NCI-H1105 (cell line): ENCODE measurements around the gene CLEC18B.
"Not testable (repeated sequence)": the region's sequence is repeated elsewhere in the genome, so short reads cannot be mapped to it uniquely, and the experiment has no call there.

Source experiments
- DNase-seq: peaks from one replicate; lab custom pipeline; 2025; lab: John Stamatoyannopoulos, UW

The CLEC18B gene

GRCh38 chr16:74443624-74444346 is 22.5 kb upstream of the CLEC18B start:
- DNase-seq: not testable (repeated sequence)

GRCh38 chr16:74439685-74440084 is 18.4 kb upstream of the CLEC18B start:
- DNase-seq: no peak

GRCh38 chr16:74438492-74438979 is 17.3 kb upstream of the CLEC18B start:
- no peak for DNase-seq

GRCh38 chr16:74431516-74431915 is 10.2 kb upstream of the CLEC18B start:
- no peak for DNase-seq

- DNase-seq: not testable (repeated sequence)
Observed at GRCh38 chr16:74430036-74430712, 8.9 kb upstream of the CLEC18B start.

GRCh38 chr16:74428493-74428892 is 7.2 kb upstream of the CLEC18B start:
- DNase-seq: not testable (repeated sequence)

- DNase-seq: not testable (repeated sequence)
Observed at GRCh38 chr16:74425751-74426150, 4.5 kb upstream of the CLEC18B start.

GRCh38 chr16:74423721-74424120 is 2.4 kb upstream of the CLEC18B start:
- DNase-seq: not testable (repeated sequence)

GRCh38 chr16:74422086-74422485 is 808 bp upstream of the CLEC18B start:
- not testable (repeated sequence) for DNase-seq

- DNase-seq: not testable (repeated sequence)
Observed at GRCh38 chr16:74421482-74421785, 156 bp upstream of the CLEC18B start.

- DNase-seq: not testable (repeated sequence)
Observed at GRCh38 chr16:74419811-74420210, 1.5 kb downstream of the CLEC18B start.

GRCh38 chr16:74417897-74418296 is 3.4 kb downstream of the CLEC18B start:
- not testable (repeated sequence) for DNase-seq

GRCh38 chr16:74413920-74414319 is 7.4 kb downstream of the CLEC18B start:
- DNase-seq: not testable (repeated sequence)

GRCh38 chr16:74413485-74413884 is 7.8 kb downstream of the CLEC18B start:
- not testable (repeated sequence) for DNase-seq

GRCh38 chr16:74412775-74413390 is 8.4 kb downstream of the CLEC18B start:
- not testable (repeated sequence) for DNase-seq

GRCh38 chr16:74412138-74412774 is 9.0 kb downstream of the CLEC18B start:
- DNase-seq: not testable (repeated sequence)

- DNase-seq: not testable (repeated sequence)
Observed at GRCh38 chr16:74410981-74411380, 10.3 kb downstream of the CLEC18B start.

GRCh38 chr16:74410057-74410957 is 11.0 kb downstream of the CLEC18B start:
- DNase-seq: not testable (repeated sequence)

- DNase-seq: not testable (repeated sequence)
Observed at GRCh38 chr16:74409185-74409981, 11.9 kb downstream of the CLEC18B start.

GRCh38 chr16:74407362-74407705 is 13.9 kb downstream of the CLEC18B start:
- not testable (repeated sequence) for DNase-seq
